Stimulated activated CD4-positive, alpha-beta T cell treated with anti-CD3 and anti-CD28 coated beads, Interleukin-15, amount 100 ng/mL, for 1 hour (primary cell): ENCODE data around the gene NAV2.

Source experiments
- DNase-seq, 2 donors: peaks; one replicate each; pipeline ENCODE4 v3.0.0-alpha.2; 2020; ENCODE audit warnings: low read depth in 1 of 2, low spot score in 1 of 2

The NAV2 gene

GRCh38 chr11:20031155-20032001 lies 318.7 kb downstream of the NAV2 start:
- DNase-seq, result no peak

GRCh38 chr11:20032127-20032526 lies 319.5 kb downstream of the NAV2 start:
- DNase-seq, result no peak

GRCh38 chr11:20032577-20033260 lies 320.1 kb downstream of the NAV2 start:
- DNase-seq, result no peak

GRCh38 chr11:20033806-20034205 lies 321.2 kb downstream of the NAV2 start:
- DNase-seq, result no peak

- DNase-seq, result no peak
Observed at GRCh38 chr11:20034941-20035340, 322.3 kb downstream of the NAV2 start.

- DNase-seq, result no peak
Observed at GRCh38 chr11:20035375-20035700, 322.7 kb downstream of the NAV2 start.

GRCh38 chr11:20035701-20036601 lies 323.3 kb downstream of the NAV2 start:
- no peak for DNase-seq

- no peak for DNase-seq
Observed at GRCh38 chr11:20036626-20037335, 324.1 kb downstream of the NAV2 start.

GRCh38 chr11:20037396-20038153 lies 324.9 kb downstream of the NAV2 start:
- DNase-seq, result no peak

GRCh38 chr11:20038412-20038811 lies 325.8 kb downstream of the NAV2 start:
- DNase-seq, result no peak

GRCh38 chr11:20038972-20039371 lies 326.3 kb downstream of the NAV2 start:
- no peak for DNase-seq

- no peak for DNase-seq
Observed at GRCh38 chr11:20041499-20041898, 328.9 kb downstream of the NAV2 start.

GRCh38 chr11:20042045-20042639 lies 329.5 kb downstream of the NAV2 start:
- no peak for DNase-seq

GRCh38 chr11:20042811-20043341 lies 330.2 kb downstream of the NAV2 start:
- DNase-seq, result no peak

- DNase-seq, result no peak
Observed at GRCh38 chr11:20043992-20044391, 331.4 kb downstream of the NAV2 start.

- DNase-seq, result no peak
Observed at GRCh38 chr11:20045098-20045688, 332.6 kb downstream of the NAV2 start.

GRCh38 chr11:20046416-20046815 lies 333.8 kb downstream of the NAV2 start:
- DNase-seq, result no peak

- DNase-seq, result no peak
Observed at GRCh38 chr11:20047006-20047768, 334.6 kb downstream of the NAV2 start.

GRCh38 chr11:20047769-20048154 lies 335.1 kb downstream of the NAV2 start:
- DNase-seq, result no peak
